Spleen (tissue), 11 donors: ENCODE measurements around the gene NSFL1C. TPM values are rescaled to one million over a fixed set of nuclear protein-coding genes. Genes with fewer than 3 reads are reported as not detected.

Source experiments
- DNase-seq: peaks from one replicate; pipeline ENCODE4 v3.0.0-alpha.2; 2020
- H3K27ac ChIP-seq, 8 donors: fragments of 200-600 bp; sonication (generic) in 7 of 8; 1 replicate in 4 of 8; 2 replicates in 4 of 8; pipeline versions ENCODE4 v1.5.0 to v1.8.0; 2016 to 2021; ENCODE audit warnings: inconsistent platforms in 4 of 8, mild to moderate bottlenecking in 4 of 8, moderate library complexity in 1 of 8
- H3K27me3 ChIP-seq, 7 donors: fragments of 200-600 bp; sonication (generic) in 6 of 7; replicated peaks in 1 of 7; 1 replicate in 4 of 7; 2 replicates in 3 of 7; pipeline versions ENCODE4 v1.5.0 to v1.8.0; 2016 to 2021; ENCODE audit warnings: inconsistent platforms in 3 of 7, mild to moderate bottlenecking in 1 of 7
- H3K36me3 ChIP-seq, 6 donors: fragments of 200-600 bp; sonication (generic) in 5 of 6; 1 replicate in 4 of 6; 2 replicates in 2 of 6; pipeline versions ENCODE4 v1.5.0 to v1.8.0; 2016 to 2021; ENCODE audit warnings: inconsistent platforms in 2 of 6
- H3K4me1 ChIP-seq, 6 donors: fragments of 200-600 bp; sonication (generic) in 5 of 6; 1 replicate in 3 of 6; 2 replicates in 3 of 6; pipeline versions ENCODE4 v1.5.0 to v1.8.0; 2016 to 2021; ENCODE audit warnings: inconsistent platforms in 3 of 6
- H3K4me3 ChIP-seq, 8 donors: fragments of 200-600 bp; sonication (generic) in 7 of 8; 1 replicate in 4 of 8; 2 replicates in 4 of 8; pipeline versions ENCODE4 v1.5.0 to v1.8.0; 2016 to 2021; ENCODE audit warnings: inconsistent platforms in 4 of 8, mild to moderate bottlenecking in 4 of 8, moderate library complexity in 2 of 8
- H3K9me3 ChIP-seq, 8 donors: fragments of 200-600 bp; sonication (generic) in 7 of 8; 1 replicate in 4 of 8; 2 replicates in 4 of 8; pipeline versions ENCODE4 v1.5.0 to v1.8.0; 2016 to 2021; ENCODE audit warnings: inconsistent platforms in 4 of 8
- POLR2A ChIP-seq, 3 donors: fragments of 450-650 bp; IDR thresholded peaks; one replicate each; pipeline ENCODE4 v1.5.1; 2017; ENCODE audit warnings: antibody characterized with exemption in 3 of 3, mild to moderate bottlenecking in 1 of 3
- POLR2AphosphoS5 ChIP-seq, 3 donors: sonication (generic); formaldehyde crosslinking; IDR thresholded peaks; one replicate each; pipeline ENCODE4 v1.5.1; 2017; ENCODE audit warnings: antibody characterized with exemption in 3 of 3
- WGBS, 5 donors: extraction: QIAGEN DNeasy Blood & Tissue Kit in 3 of 5; methylation state at CpG; one replicate each; pipeline versions ENCODE4 v1.1.5 to v1.1.7; 2013 to 2018; 5-methylcytosine and 5-hydroxymethylcytosine counted together
- intact Hi-C: fragments of 100-400 bp; cut with DNase I; formaldehyde crosslinking; loops from one replicate; pipeline ENCODE4 v1.15.0; 2023; ENCODE audit warnings: low total_unique reads
- polyA plus RNA-seq, 3 donors: library from polyadenylated mRNA; stranded (reverse); fragments of 200-250 nt; gene quantifications; one replicate each; pipeline ENCODE4 v1.2.1, GENCODE V29; 2013
- total RNA-seq, 7 donors: library from RNA; depleted of rRNA in 3 of 7; stranded (reverse); fragments of >200 nt in 3 of 7; fragmentation: NEBNext Ultra II Directional in 4 of 7; extraction: Animal tissue kit (Norgen Biotek cat#: 25700) in 4 of 7; gene quantifications; one replicate each; pipeline versions ENCODE4 v1.1.0 to v1.2.1, GENCODE V29; 2016 to 2021
- TF ChIP-seq, protein P1 (sequence below), 11 experiments: fragments of 200-600 bp in 7 of 11; fragments of 450-650 bp in 4 of 11; sonication (generic) in 4 of 11; IDR thresholded peaks in 8 of 11; conservative IDR thresholded peaks in 3 of 11; 1 replicate in 7 of 11; 2 replicates in 4 of 11; pipeline versions ENCODE4 v1.4.0 to v1.8.0; 2016 to 2021; ENCODE audit warnings: antibody characterized with exemption in 11 of 11, inconsistent platforms in 4 of 11, mild to moderate bottlenecking in 1 of 11
- donor health status: healthy with polysubstance abuse.
- donor health status: DM: no; HTN: no; CAD: no; lungs with moderate emphysema.
- donor health status: DM: no; HTN: no; CAD: no.
- donor health status: Bipolar disorder and iron deficiency.
- donor health status: healthy.
- donor health status: DM: no; HTN: no; CAD: no.
- donor health status: DM: yes; HTN: yes; CAD: no.

The NSFL1C gene
- total and polyA plus RNA-seq, 10 donors: 37.1 to 88.5 (median 66.3) TPM

- WGBS, 5 donors: 42 to 83% (median 59%) methylated on average over 7 to 9 of the region's 9 CpGs
- intact Hi-C loops: no loop called here
- H3K9me3 ChIP-seq: no peaks in the 10 kb centered on the region
- H3K4me3 ChIP-seq: peak overlapping the region in 7 of 8 donors; percentile 12 to 64 (median 33)
- no peak for TF ChIP-seq POLR2A (IDR thresholded peaks at IDR 0.05)
- TF ChIP-seq, protein P1, sequence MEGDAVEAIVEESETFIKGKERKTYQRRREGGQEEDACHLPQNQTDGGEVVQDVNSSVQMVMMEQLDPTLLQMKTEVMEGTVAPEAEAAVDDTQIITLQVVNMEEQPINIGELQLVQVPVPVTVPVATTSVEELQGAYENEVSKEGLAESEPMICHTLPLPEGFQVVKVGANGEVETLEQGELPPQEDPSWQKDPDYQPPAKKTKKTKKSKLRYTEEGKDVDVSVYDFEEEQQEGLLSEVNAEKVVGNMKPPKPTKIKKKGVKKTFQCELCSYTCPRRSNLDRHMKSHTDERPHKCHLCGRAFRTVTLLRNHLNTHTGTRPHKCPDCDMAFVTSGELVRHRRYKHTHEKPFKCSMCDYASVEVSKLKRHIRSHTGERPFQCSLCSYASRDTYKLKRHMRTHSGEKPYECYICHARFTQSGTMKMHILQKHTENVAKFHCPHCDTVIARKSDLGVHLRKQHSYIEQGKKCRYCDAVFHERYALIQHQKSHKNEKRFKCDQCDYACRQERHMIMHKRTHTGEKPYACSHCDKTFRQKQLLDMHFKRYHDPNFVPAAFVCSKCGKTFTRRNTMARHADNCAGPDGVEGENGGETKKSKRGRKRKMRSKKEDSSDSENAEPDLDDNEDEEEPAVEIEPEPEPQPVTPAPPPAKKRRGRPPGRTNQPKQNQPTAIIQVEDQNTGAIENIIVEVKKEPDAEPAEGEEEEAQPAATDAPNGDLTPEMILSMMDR (IDR thresholded peaks at IDR 0.05 in 8 of 11, conservative IDR thresholded peaks at IDR 0.05 in 3 of 11): no peak
- no peak for TF ChIP-seq POLR2AphosphoS5 (IDR thresholded peaks at IDR 0.05)
- no peak for DNase-seq
- H3K27me3 ChIP-seq: no peaks in the 10 kb centered on the region
- H3K36me3 ChIP-seq: no peaks in the 10 kb centered on the region
- H3K4me1 ChIP-seq: peaks cover 10 to 74% (median 28%) of the 10 kb centered on the region in 6 donors
- H3K27ac ChIP-seq: peak overlapping the region in 7 of 8 donors; percentile 75 to 94 (median 87)
Observed at GRCh38 chr20:1490643-1491195, 24.1 kb upstream of the NSFL1C start.

DNA sequence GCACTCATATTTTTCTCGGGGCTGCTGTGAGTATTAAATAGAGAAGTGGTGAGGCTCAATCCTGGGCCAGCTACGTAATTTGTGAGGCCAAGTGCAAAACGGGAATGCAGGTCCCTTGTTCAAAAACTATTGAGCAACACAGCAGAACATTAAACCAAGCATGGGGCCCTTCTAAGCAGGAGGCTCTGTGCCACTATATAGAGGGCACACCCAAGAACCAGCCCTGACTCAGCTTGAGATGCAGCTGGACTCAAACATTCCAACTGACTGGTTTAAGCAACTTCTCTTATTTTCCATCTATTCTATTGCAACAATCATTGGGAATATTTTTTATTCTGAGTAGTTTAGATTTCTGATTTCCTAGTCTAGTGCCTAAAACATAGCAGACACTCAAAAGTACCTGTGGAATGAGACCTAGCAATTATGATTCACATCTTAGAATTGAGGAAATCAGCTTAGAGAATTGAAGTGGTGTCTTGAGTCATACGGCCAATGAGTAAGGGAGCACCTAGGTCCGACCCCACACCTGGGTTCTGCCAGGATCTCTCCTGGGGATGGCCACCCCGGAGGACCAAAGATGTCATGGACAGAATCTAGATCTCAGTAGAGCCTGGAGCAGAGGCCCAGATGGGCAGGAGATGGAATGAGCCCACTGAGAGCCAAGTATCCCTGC, 23.3 kb upstream of the NSFL1C start:
- Histone ChIP-seq H3K27me3 (no peaks in the 10 kb centered on the region), H3K27ac (peak overlapping the region in 7 of 8 donors; percentile 75 to 94 (median 87)), H3K4me3 (peak overlapping the region in 6 of 8 donors; percentile 28 to 64 (median 34)), H3K36me3 (no peaks in the 10 kb centered on the region), H3K9me3 (no peaks in the 10 kb centered on the region), H3K4me1 (peaks cover 10 to 78% (median 28%) of the 10 kb centered on the region in 6 donors)
- DNase-seq: no peak
- TF ChIP-seq POLR2AphosphoS5 (IDR thresholded peaks at IDR 0.05): peak in 1 of 3 donors; percentile 75
- TF ChIP-seq, protein P1 (IDR thresholded peaks at IDR 0.05 in 8 of 11, conservative IDR thresholded peaks at IDR 0.05 in 3 of 11): no peak
- intact Hi-C loops: no loop called here
- WGBS, 5 donors: 46 to 70% (median 66%) methylated on average over 6 of the region's 6 CpGs

GRCh38 chr20:1489325-1489724, 22.7 kb upstream of the NSFL1C start:
- no peaks in the 10 kb centered on the region for H3K36me3 ChIP-seq
- no peak for DNase-seq
- peaks cover 10 to 78% (median 25%) of the 10 kb centered on the region in 6 donors for H3K4me1 ChIP-seq
- no peaks in the 10 kb centered on the region for H3K9me3 ChIP-seq
- no peaks in the 10 kb centered on the region for H3K27me3 ChIP-seq
- H3K27ac ChIP-seq: peak overlapping the region in 6 of 8 donors; percentile 23 to 94 (median 90)
- WGBS, 5 donors: 55 to 71% (median 56%) methylated on average over 2 of the region's 2 CpGs
- intact Hi-C loops: no loop called here
- TF ChIP-seq, protein P1 (IDR thresholded peaks at IDR 0.05 in 8 of 11, conservative IDR thresholded peaks at IDR 0.05 in 3 of 11): no peak
- TF ChIP-seq POLR2AphosphoS5 (IDR thresholded peaks at IDR 0.05) (no peak), POLR2A (IDR thresholded peaks at IDR 0.05) (no peak)
- peak overlapping the region in 5 of 8 donors; percentile 18 to 64 (median 36) for H3K4me3 ChIP-seq

- 89 to 97% (median 91%) methylated on average over 2 of the region's 2 CpGs for WGBS, 5 donors
- intact Hi-C loops: no loop called here
Observed at GRCh38 chr20:1486566-1486965, 19.9 kb upstream of the NSFL1C start.

More at GRCh38 chr20:1486566-1486965, 19.9 kb upstream of the NSFL1C start:
- Histone ChIP-seq H3K27ac (no peak overlapping the region), H3K36me3 (no peaks in the 10 kb centered on the region), H3K9me3 (no peaks in the 10 kb centered on the region), H3K4me3 (no peak overlapping the region), H3K4me1 (peaks cover 5 to 51% (median 7%) of the 10 kb centered on the region in 6 donors), H3K27me3 (peaks cover 0 to 14% (median 0%) of the 10 kb centered on the region in 7 donors)
- no peak for DNase-seq
- TF ChIP-seq, protein P1 (IDR thresholded peaks at IDR 0.05 in 8 of 11, conservative IDR thresholded peaks at IDR 0.05 in 3 of 11): no peak
- TF ChIP-seq POLR2A (IDR thresholded peaks at IDR 0.05) (no peak), POLR2AphosphoS5 (IDR thresholded peaks at IDR 0.05) (no peak)
